HG03064 (cell line): ENCODE data around the gene PHTF1.

Experiments used
- ATAC-seq: cut with Tn5 transposase; IDR thresholded peaks from one replicate; pipeline ENCODE4 v1.9.1; 2021; ENCODE audit warnings: low read depth; ENCODE audit not compliant: unreplicated experiment

The PHTF1 gene

GRCh38 chr1:113670650-113671049 is 88.6 kb downstream of the PHTF1 start:
- no peak for ATAC-seq

- no peak for ATAC-seq
Observed at GRCh38 chr1:113669988-113670387, 89.3 kb downstream of the PHTF1 start.

- no peak for ATAC-seq
Observed at GRCh38 chr1:113666126-113666525, 93.2 kb downstream of the PHTF1 start.

GRCh38 chr1:113665071-113665470 is 94.2 kb downstream of the PHTF1 start:
- no peak for ATAC-seq

- ATAC-seq = no peak
Observed at GRCh38 chr1:113663165-113663951, 95.9 kb downstream of the PHTF1 start.

GRCh38 chr1:113662101-113662500 is 97.2 kb downstream of the PHTF1 start:
- no peak for ATAC-seq

- ATAC-seq = no peak
Observed at GRCh38 chr1:113660088-113660487, 99.2 kb downstream of the PHTF1 start.

GRCh38 chr1:113659556-113659955 is 99.7 kb downstream of the PHTF1 start:
- ATAC-seq = no peak

- ATAC-seq = no peak
Observed at GRCh38 chr1:113659035-113659434, 100.3 kb downstream of the PHTF1 start.

- ATAC-seq = no peak
Observed at GRCh38 chr1:113657556-113658063, 101.7 kb downstream of the PHTF1 start.

- ATAC-seq = no peak
Observed at GRCh38 chr1:113657126-113657525, 102.2 kb downstream of the PHTF1 start.

GRCh38 chr1:113654883-113655282 is 104.4 kb downstream of the PHTF1 start:
- no peak for ATAC-seq

GRCh38 chr1:113653741-113654140 is 105.5 kb downstream of the PHTF1 start:
- no peak for ATAC-seq

- ATAC-seq = no peak
Observed at GRCh38 chr1:113652771-113653170, 106.5 kb downstream of the PHTF1 start.

GRCh38 chr1:113648478-113648877 is 110.8 kb downstream of the PHTF1 start:
- ATAC-seq = no peak

GRCh38 chr1:113647164-113647563 is 112.1 kb downstream of the PHTF1 start:
- ATAC-seq = no peak
